ENCODE results near the gene TMEM259.

Gene TMEM259

DNA sequence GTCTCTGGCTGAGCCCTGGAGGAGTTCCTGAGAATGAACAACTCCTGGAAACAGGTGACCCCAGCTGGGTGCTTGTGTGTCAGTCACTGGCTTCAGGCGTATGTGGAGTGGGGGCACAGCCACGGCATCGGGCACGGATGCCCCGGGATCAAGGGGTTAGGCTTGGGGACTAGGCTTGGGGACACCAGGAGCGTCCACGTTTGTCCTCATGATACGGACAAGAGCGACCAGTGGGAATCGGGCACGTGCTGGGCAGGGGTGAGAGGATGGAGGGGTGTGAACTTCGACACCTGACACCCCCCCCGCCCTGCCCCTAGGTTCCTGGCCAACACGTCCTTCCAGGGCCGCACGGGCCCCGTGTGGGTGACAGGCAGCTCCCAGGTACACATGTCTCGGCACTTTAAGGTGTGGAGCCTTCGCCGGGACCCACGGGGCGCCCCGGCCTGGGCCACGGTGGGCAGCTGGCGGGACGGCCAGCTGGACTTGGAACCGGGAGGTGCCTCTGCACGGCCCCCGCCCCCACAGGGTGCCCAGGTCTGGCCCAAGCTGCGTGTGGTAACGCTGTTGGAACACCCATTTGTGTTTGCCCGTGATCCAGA is 16.6 kb downstream of the TMEM259 start:
- DNase-seq (ENCODE audit: low read depth, low spot score) = no peak

DNA sequence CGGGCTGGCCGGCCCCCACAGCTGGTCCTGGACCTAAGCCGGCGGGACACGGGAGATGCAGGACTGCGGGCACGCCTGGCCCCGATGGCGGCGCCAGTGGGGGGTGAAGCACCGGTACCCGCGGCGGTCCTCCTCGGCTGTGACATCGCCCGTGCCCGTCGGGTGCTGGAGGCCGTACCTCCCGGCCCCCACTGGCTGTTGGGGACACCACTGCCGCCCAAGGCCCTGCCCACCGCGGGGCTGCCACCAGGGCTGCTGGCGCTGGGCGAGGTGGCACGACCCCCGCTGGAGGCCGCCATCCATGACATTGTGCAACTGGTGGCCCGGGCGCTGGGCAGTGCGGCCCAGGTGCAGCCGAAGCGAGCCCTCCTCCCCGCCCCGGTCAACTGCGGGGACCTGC is 17.6 kb downstream of the TMEM259 start:
- no peak for DNase-seq (ENCODE audit: low read depth, low spot score)

DNA sequence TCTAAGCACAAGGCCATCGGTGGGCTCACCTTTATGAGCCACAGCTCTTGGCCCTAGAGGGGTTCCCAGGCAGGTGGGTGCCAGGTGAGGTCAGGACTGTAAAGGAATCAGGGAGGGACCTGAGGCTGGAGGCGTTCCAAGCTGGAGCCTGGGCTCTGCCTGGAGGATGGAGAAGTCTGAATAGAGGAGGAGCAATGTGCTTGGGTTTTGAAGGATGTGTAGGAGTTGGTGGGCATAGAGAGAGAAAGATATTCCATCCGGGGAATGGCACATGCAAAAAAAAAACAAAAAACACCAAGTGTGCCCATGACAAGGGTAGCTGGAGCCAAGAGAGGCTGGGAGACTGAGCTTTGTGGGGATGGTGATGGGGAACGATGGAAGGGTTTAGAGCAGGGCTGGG is 18.3 kb downstream of the TMEM259 start:
- DNase-seq (ENCODE audit: low read depth, low spot score) = no peak

DNA sequence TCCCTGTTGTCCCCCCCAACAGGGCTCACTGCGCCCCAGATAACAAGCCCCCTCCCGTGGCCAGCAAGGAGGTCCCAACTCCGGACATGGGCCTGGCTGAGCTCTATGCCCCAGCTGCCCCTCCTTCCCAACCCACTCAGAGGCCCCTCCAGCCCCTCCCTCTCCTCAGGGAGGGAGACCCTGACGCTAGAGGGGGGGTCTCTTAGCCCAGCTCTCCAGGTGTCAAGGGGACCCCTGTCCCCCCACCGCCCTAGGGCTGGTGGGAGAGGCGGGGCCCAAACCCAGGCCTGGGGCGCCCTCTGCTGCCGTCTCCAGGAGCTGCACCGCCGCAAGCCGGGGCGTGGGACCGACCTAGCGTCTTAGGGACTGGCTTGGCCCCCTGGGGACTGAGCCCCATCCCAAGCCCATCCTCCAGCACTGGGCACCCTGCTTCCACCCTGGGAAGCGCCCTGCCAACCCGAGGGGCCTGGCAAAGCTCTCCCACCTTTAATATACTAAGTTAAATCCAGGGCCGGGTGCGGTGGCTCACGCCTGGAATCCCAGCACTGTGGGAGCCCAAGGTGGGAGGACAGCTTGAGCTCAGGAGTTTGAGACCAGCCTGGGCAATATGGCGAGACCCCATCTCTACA is 19.3 kb downstream of the TMEM259 start:
- no peak for DNase-seq (ENCODE audit: low read depth, low spot score)

DNA sequence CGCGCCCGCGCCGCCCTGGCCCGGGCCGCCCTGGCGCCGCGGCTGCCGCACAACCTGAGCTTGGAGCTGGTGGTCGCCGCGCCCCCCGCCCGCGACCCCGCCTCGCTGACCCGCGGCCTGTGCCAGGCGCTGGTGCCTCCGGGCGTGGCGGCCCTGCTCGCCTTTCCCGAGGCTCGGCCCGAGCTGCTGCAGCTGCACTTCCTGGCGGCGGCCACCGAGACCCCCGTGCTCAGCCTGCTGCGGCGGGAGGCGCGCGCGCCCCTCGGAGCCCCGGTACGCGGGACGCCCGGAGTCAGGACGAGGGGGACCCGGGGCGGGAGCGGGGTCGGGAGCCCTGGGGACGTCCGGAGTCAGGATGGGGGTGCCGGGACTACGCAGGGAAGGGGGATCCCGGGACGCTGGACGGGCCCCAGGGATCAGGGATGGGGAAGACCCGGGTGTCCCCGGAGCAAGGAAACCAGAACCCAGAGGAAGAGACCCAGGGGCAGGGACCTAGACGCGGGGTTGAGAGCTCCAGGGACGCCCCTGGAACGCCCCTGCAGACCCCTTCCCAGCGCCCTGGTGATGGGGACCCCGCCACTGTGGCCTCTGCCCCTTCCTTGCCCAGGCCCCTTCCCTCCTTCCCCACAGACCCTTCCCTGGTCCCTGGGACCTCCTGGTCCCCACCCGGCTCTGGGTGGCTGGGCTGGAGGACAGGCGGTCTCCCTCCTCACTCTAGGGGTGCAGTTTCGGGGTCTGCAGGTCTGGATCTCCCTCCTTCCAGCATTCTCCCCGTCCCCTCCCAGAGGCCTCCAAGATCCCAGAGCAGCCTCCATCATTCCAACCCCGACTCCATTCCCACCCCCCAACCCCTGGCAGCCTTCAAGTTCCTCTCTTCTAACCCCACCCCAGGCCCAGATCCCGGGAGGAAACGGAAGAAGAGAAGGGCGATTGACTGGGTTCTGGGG is 20.1 kb downstream of the TMEM259 start:
- no peak for DNase-seq (ENCODE audit: low read depth, low spot score)

DNA sequence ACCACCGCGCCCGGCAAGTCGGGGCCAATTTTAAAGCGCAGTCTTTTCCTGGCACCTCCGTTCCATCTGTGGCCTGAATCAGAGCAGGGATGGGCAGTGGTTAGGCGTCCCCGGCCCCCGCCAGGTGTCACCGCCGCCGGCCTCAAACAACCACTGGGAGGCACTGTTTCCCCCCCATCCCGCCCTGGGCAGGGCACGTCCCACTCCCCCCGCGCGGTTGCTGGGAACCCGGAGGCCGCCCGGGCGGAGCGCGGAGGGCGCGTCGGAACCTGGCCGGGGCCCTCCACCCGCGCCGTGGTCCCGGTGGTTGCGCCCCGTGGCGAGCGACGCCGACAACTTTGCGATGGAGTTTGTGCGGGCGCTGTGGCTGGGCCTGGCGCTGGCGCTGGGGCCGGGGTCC is 20.8 kb downstream of the TMEM259 start, which contains the start of gene GRIN3B:
GRIN3B (plus strand) TSS at position 325 of the 400 bp plus-strand sequence; CDS start at position 344, 19 bp downstream.
- no peak for DNase-seq (ENCODE audit: low read depth, low spot score)

DNA sequence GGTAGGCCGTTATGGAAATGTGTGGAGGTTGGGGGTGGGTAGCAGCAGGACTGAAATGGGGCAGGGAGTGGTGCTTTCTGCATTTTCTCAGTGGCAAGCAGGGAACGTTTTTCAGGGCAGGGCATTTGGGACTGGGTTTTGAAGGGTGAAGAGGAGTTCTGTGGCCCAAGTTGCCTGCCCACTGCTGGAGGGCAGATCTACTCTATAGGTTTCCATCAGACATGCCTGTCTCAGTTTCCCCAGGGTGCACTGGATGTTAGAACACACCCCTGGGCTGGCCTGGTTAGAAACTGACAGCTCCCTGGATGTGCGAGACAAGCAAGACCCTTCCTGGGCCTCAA is 21.6 kb downstream of the TMEM259 start:
- no peak for DNase-seq (ENCODE audit: low read depth, low spot score)

DNA sequence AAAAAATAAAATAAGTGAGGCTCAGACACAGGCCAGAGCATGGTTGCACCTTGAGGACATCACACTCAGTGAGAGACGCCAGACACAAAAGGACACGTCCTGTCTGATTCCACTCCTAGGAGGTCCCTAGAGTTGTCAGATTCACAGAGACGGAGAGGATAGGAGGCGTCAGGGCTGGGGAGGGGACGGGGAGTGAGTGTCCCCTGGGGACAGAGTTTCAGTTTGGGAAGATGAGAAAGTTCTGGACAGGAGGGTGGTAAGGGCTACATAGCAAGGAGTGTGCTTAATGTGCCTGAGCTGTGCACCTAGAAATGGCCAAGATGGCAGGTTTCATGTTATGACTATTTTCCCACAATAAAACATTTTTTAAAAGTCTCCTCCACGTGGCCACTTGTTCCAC is 22.9 kb downstream of the TMEM259 start:
- DNase-seq (ENCODE audit: low read depth, low spot score) = no peak

DNA sequence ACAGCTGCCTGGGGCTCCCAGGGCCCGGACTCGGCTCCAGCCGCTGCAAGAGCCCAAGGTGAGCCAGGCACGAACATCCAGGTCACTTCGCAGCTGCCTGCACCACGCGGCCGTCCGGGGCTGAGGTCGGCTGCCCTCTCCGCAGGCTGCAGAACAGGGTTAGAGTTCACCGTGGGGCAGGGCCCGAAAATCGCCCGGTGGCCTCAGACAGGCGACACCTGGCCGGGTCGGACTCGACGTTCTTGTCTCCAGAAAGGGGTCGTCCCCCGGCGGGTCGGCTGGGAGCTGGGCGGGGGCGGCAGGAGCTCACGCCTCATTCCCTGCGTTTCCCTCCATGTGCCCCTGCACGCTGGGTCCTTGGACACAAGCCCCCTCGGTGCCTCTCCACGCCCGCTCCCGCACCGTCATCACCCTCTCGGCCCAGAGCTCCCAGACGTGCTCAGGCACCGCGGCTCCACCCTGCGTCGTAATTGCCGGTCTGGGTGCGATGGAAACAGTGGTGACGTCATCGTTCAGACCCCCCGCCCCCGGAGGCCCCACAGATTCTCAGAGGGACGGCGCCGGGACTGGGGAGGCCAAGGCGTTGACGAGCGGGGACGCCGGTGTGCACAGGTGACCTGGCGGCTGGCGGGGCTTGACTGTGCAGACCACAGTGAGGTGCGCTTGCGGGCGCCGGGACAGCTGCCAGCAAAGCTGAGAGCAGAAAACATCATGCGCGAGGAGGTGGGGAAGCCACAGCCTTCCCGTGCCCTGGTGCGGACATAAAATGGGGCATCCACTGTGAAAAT is 24.7 kb downstream of the TMEM259 start:
- DNase-seq (ENCODE audit: low read depth, low spot score) = no peak

DNA sequence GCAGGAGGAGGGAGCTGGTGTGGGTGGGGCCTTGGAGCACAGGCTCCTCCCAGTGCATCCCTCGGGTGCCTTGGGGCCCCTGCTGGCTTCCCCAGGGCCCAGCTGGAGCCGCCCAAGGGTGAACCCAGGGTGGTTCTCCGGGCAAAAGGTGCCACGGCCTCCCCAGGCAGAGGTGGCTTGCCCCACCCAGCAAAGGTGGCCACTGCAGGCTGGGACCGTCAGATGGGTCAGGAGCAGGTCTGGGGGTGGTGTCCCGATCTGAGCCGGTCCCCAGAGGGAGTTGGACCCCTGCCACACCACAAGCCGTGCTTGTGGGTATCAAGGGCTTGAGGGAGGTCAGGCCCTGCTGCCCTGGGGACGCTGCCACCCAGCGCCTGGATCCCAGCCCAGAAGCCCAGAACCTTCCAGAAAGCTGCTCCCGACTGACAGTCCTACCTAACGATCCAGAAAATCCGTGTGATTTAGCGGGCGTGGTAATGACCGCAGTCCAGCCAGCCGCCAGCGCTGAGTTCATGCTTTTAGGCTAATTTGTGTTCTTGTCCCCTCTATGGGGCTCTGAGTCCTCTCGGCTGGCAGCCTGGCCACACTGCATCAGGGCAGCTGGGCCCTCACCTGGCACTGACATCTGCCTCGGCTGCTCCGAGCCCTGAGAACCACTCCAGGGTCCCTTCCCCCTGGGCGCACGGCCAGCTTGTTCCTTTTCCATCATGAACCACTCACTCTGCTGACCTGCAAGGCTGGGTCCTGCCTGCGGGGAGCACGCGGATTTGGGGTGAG is 25.7 kb downstream of the TMEM259 start:
- no peak for DNase-seq (ENCODE audit: low read depth, low spot score)

DNA sequence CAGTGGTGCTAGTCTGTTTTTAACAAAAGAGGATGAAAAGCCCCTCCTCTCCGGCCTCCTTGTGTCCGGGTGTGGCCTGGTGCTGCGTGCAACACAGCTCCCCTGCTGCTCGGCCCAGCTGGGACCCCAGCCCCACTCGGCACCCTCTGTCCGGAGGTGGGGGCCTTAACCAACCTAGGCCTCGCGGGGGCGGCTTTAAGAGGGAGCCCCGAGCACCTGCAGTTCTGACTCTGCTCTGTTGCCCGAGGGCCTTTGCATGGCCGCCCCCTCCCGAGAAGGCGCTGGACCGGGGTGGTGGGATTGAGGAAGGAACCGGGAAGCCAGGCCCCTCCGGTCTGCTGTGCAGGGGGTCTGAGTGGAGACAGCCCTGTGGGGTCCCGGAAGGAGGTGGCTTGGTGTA is 26.4 kb downstream of the TMEM259 start:
- no peak for DNase-seq (ENCODE audit: low read depth, low spot score)

DNA sequence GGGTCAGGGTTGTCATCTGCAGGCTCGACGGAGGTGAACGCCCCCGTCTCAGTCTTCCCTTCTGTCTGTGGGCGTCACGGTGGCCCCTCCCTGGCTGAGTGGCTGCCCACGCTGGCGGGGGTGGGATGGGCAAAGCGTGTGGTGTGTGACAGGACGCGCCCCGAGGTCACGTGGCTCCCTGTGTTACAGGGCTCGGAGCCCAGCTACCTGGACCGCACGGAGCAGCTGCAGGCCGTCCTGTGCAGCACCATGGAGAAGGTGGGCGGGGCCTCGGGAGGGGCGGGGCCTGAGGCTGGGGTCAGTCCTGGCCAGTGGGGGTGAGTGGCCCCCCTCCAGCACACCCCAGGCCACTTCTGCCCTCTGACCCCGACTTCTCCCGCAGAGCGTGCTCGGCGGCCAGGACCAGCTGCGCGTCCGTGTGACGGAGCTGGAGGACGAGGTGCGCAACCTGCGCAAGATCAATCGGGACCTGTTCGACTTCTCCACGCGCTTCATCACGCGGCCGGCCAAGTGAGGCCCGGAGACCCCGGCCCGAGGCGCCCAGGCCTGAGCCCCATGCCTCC is 27.0 kb downstream of the TMEM259 start:
- no peak for DNase-seq (ENCODE audit: low read depth, low spot score)

DNA sequence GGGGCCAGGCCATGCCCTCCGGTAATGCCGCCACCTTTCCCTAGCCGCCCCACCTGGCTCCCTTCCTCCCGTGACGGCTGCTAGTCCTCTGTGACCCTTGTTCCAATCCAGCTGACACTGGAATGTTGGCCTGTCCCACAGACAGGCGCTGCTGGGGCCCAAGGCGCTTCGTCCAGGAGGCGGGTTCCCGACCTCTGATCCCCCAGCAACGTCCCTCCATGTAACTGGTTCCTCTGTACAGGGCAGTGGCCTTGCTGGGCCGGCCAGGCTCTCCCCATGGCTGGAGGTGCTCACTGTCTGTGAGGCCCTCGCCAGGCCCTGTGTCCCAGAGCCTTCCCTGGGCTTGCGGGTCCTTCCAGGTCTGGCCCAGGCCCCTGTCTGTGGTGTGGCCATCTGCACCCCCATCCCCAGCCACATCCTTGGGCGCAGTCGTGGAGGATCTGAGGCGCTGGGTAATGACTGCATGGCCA is 27.5 kb downstream of the TMEM259 start:
- DNase-seq (ENCODE audit: low read depth, low spot score) = no peak

DNA sequence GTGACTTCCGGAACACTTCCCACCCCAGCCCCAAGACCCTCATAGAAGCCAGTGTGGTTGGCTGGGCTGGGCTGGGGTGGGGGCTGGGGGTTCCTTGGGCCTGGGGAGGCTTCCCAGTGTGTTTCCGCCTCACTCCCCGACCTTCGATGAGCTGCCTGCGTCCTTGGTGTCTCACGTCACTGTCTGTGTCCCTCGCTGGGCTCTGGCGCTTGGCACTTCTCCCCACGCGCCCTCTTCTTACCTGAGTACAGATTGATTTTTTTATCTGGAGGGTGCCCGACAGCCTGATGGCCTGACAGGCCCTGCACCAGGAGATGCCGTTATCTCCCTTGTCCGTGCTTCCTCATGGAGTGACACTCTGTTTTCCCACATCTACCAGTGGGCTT is 28.3 kb downstream of the TMEM259 start:
- DNase-seq (ENCODE audit: low read depth, low spot score) = no peak

DNA sequence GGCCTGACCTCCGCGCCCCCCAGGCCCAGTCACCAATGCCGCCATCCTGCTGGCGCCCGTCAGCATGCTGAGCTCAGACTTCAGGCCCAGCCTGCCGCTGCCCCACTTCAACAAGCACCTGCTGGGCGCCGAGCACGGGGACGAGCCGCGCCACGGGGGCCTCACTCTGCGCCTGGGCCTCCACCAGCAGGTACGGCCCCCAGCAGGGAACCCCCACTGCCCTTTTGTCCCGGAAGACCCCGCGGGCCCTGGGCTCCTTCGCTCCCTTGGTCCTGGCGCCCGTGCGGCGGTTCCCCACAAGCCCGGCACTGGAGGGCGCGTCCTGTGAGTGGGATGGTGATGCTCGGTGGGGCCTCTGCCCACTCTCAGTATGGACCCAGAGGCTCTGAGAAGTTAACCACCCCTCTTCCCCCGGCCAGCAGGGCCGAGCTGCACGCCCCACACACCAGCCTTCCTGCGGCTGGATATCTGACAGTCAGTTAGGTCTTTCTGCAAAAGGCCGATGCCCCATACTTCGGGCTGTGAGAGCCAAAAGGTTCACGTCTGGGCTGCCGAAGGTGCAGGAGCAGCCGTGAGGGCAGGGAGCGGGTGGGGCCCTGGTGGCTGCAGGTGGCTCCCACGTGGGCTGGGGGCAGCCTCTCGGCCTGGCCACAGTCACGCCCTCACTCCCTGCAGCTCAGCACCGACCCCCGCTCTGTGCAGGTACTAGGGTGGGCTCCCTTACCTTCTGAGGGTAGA is 28.8 kb downstream of the TMEM259 start:
- no peak for DNase-seq (ENCODE audit: low read depth, low spot score)

DNA sequence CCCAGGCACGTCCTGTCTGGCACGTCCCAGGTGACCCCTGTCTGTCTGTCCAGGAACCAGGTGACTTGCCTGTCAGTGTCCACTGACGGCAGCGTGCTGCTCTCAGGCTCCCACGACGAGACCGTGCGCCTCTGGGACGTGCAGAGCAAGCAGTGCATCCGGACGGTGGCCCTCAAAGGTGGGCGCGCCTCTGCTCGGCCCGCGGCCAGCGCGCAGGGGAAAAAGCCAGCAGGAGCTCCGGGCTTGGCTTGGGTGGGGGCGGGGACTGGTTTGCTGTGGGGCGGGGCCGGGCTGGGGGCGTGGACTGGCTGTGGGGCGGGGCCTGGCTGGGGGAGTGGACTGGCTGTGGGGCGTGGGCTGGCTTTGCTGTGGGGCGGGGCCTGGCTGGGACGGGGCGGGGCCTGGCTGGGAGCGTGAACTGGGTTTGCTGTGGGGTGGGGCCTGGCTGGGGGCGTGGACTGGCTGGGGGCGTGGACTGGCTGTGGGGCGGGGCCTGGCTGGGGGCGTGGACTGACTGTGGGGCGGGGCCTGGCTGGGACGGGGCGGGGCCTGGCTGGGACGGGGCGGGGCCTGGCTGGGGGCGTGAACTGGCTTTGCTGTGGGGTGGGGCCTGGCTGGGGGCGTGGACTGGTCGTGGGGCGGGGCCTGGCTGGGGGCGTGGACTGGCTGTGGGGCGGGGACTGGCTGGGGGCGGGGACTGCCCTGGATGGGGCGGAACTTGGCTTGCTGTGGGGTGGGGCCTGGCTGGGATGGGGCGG is 29.6 kb downstream of the TMEM259 start:
- DNase-seq (ENCODE audit: low read depth, low spot score) = no peak

DNA sequence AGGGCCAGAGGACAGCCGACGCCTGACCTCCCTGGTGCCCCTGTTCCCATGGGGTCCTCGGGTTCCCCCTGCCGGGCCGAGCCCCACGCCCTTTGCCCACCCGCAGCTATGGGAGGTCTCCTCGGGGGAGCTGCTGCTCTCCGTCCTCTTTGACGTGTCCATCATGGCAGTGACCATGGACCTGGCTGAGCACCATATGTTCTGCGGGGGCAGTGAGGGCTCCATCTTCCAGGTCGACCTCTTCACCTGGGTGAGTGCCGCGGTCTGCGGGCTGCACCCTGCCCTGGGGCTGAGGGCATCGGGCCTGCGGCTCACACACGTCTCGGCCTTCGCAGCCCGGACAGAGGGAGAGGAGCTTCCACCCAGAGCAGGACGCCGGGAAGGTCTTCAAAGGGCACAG is 30.2 kb downstream of the TMEM259 start:
- no peak for DNase-seq (ENCODE audit: low read depth, low spot score)

DNA sequence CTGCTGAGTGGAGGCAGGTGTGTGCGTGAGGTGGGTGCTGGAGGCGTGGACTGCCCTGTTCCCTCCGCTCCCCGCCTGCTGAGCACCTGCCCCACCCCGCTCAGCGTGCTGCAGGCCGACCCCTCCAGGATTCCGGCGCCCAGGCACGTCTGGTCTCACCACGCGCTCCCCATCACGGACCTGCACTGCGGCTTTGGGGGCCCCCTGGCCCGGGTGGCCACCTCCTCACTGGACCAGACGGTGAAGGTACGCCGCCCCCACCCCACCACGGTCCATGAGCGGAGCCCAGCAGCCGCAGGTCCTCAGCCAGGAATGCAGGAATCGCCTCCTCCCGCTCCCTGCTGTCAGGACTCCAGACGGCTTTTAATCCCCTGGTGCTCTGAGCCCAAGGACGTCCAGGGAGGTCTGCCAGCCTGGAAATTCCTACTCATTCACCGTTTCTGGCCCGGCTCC is 30.8 kb downstream of the TMEM259 start:
- DNase-seq (ENCODE audit: low read depth, low spot score) = no peak

All from iPS DF 19.7 (cell line).